Measurements from ENCODE around the gene PPP2CA. TPM values are rescaled to one million over a fixed set of nuclear protein-coding genes. Genes with fewer than 3 reads are reported as not detected.

PPP2CA gene
- total and polyA plus RNA-seq, 5 donors from 2014 or later: 221 to 276 (median 233) TPM

DNA sequence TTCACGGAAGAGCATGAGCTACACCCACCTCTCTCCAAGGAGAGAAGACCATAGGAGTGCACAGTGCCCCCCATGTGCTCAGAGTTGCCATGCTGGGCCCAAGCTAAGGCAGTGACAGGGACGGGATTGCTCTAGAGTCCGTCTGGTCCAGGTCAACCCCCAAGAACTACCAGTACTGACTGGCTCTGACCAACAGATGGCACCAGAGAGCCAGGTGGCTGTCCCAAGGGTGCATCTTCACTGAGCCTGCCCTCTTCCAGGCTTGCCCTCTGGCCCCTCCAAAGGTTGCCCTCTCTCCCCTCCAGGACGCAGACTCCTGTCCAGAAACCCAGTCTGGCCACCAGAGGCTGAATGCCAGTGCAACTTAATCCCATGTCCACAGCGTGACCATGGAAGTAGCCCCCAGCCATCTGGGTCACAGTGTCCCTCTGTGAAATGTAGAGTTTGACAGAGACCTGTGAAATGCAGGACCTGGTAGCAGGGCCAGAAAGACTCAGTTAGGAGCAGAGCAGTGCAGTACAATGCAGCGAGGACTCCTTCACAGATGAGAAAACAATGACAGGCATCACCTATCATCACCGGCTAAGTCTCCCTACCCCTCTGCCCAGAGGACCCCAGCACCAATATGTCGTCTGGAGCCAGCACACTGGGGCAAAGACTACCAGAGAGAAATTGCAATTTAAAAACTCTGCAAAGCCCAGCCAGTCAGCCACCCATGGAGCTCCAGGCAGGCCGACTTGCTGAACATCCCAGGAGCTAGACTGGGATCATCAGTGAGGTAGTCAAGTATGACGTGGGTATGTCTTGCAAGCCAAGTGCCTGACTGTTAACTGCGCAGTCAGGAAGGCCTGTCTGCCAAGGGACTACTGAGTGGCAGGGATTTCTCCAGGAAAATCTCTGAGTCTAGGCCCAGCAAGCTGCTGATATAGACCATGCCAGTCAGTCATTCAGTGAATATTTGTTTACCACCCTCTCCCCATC, 41.4 kb downstream of the PPP2CA start:
- Histone ChIP-seq H3K27ac (ENCODE audit: insufficient read depth, low read length, poor library complexity, severe bottlenecking) (no peak overlapping the region), H3K4me3 (ENCODE audit: low read depth, low read length) (no peak overlapping the region), H3K36me3 (ENCODE audit: control insufficient read depth, insufficient read depth, low read length) (no peaks in the 10 kb centered on the region), H3K27me3 (ENCODE audit: control insufficient read depth, insufficient read depth, low read length) (no peaks in the 10 kb centered on the region), H3K4me1 (ENCODE audit: control insufficient read depth, insufficient read depth, low read length, poor library complexity, severe bottlenecking) (no peaks in the 10 kb centered on the region), H3K9me3 (ENCODE audit: control insufficient read depth in 2 of 2, low read length in 2 of 2) (no peaks in the 10 kb centered on the region)
- Mint-ChIP-seq H3K4me3 (peak overlapping the region in 2 of 4 donors; percentile 9 to 10), H3K27me3 (peaks cover 8% of the 10 kb centered on the region), H3K36me3 (no peaks in the 10 kb centered on the region), H3K27ac (no peak overlapping the region), H3K9me3 (peaks cover 0 to 2% (median 0%) of the 10 kb centered on the region in 7 donors), H3K4me1 (peaks cover 0 to 5% (median 2%) of the 10 kb centered on the region in 4 donors)
- DNase-seq (peak; percentile 66 to 74 (median 74)), ATAC-seq (ENCODE audit: low read depth in 2 of 2) (peak; percentile 88 to 90)

DNA sequence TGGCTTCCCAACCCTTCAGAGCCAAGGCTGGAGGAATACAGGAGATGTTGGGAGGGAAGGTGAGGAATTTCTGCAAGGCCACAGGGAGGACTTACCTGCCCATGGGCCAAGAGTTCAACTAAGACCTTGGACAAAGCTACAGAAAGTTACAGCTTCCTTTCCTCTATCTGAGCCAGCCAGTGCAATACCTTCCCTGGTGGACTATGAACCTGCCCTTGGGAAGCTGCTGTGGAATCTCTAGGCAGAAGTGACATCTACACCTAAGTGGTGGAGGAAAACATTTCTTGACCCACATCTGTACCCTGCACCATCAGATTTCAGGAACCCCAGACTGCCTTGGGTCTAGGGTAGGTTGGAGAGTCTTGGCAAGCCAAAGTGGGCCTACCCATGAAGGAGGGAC, 42.4 kb downstream of the PPP2CA start:
- no peak for ATAC-seq (ENCODE audit: low read depth in 2 of 2)
- no peaks in the 10 kb centered on the region for H3K36me3 Mint-ChIP-seq

GRCh38 chr5:134178096-134178419, 47.8 kb downstream of the PPP2CA start:
- peaks cover 6% of the 10 kb centered on the region for H3K36me3 Mint-ChIP-seq
- Histone ChIP-seq H3K9me3 (ENCODE audit: control insufficient read depth in 2 of 2, low read length in 2 of 2) (no peaks in the 10 kb centered on the region), H3K36me3 (ENCODE audit: control insufficient read depth, insufficient read depth, low read length) (peaks cover 6% of the 10 kb centered on the region), H3K4me3 (ENCODE audit: low read depth, low read length) (no peak overlapping the region), H3K27me3 (ENCODE audit: control insufficient read depth, insufficient read depth, low read length) (no peaks in the 10 kb centered on the region), H3K27ac (ENCODE audit: insufficient read depth, low read length, poor library complexity, severe bottlenecking) (no peak overlapping the region), H3K4me1 (ENCODE audit: control insufficient read depth, insufficient read depth, low read length, poor library complexity, severe bottlenecking) (peaks cover 39% of the 10 kb centered on the region)
- H3K27me3 Mint-ChIP-seq: peaks cover 4% of the 10 kb centered on the region
- H3K4me3 Mint-ChIP-seq: peak overlapping the region; percentile 93 to 99 (median 97)
- no peaks in the 10 kb centered on the region for H3K9me3 Mint-ChIP-seq
- H3K4me1 Mint-ChIP-seq: peaks cover 11 to 30% (median 23%) of the 10 kb centered on the region in 4 donors
- peak overlapping the region in 1 of 3 donors; percentile 99 for H3K27ac Mint-ChIP-seq
- ATAC-seq (ENCODE audit: low read depth in 2 of 2) (no peak), DNase-seq (no peak)

More for the DNA sequence above, 42.4 kb downstream of the PPP2CA start:
- H3K4me1 Mint-ChIP-seq: peaks cover 0 to 5% (median 0%) of the 10 kb centered on the region in 4 donors
- Histone ChIP-seq H3K36me3 (ENCODE audit: control insufficient read depth, insufficient read depth, low read length) (no peaks in the 10 kb centered on the region), H3K27ac (ENCODE audit: insufficient read depth, low read length, poor library complexity, severe bottlenecking) (no peak overlapping the region), H3K4me3 (ENCODE audit: low read depth, low read length) (no peak overlapping the region), H3K4me1 (ENCODE audit: control insufficient read depth, insufficient read depth, low read length, poor library complexity, severe bottlenecking) (no peaks in the 10 kb centered on the region), H3K27me3 (ENCODE audit: control insufficient read depth, insufficient read depth, low read length) (no peaks in the 10 kb centered on the region), H3K9me3 (ENCODE audit: control insufficient read depth in 2 of 2, low read length in 2 of 2) (no peaks in the 10 kb centered on the region)
- peaks cover 0 to 2% (median 0%) of the 10 kb centered on the region in 7 donors for H3K9me3 Mint-ChIP-seq
- no peak for DNase-seq
- H3K4me3 Mint-ChIP-seq: no peak overlapping the region
- no peak overlapping the region for H3K27ac Mint-ChIP-seq
- H3K27me3 Mint-ChIP-seq: peaks cover 8% of the 10 kb centered on the region

- DNase-seq (no peak), ATAC-seq (ENCODE audit: low read depth in 2 of 2) (peak; percentile 8 to 22)
- peaks cover 39% of the 10 kb centered on the region for H3K4me1 ChIP-seq (ENCODE audit: control insufficient read depth, insufficient read depth, low read length, poor library complexity, severe bottlenecking)
- Mint-ChIP-seq H3K4me3 (peak overlapping the region; percentile 93 to 99 (median 97)), H3K36me3 (peaks cover 7% of the 10 kb centered on the region), H3K27ac (peak overlapping the region; percentile 97 to 100 (median 99)), H3K27me3 (peaks cover 4% of the 10 kb centered on the region), H3K4me1 (peaks cover 11 to 33% (median 24%) of the 10 kb centered on the region in 4 donors), H3K9me3 (no peaks in the 10 kb centered on the region)
- peak overlapping the region; percentile 87 for H3K4me3 ChIP-seq (ENCODE audit: low read depth, low read length)
- peaks cover 8% of the 10 kb centered on the region for H3K36me3 ChIP-seq (ENCODE audit: control insufficient read depth, insufficient read depth, low read length)
- no peaks in the 10 kb centered on the region for H3K9me3 ChIP-seq (ENCODE audit: control insufficient read depth in 2 of 2, low read length in 2 of 2)
- no peaks in the 10 kb centered on the region for H3K27me3 ChIP-seq (ENCODE audit: control insufficient read depth, insufficient read depth, low read length)
- peak overlapping the region; percentile 99 for H3K27ac ChIP-seq (ENCODE audit: insufficient read depth, low read length, poor library complexity, severe bottlenecking)
These were observed 48.3 kb downstream of the PPP2CA start for GRCh38 chr5:134177369-134178095.

GRCh38 chr5:134176511-134177368, 49.1 kb downstream of the PPP2CA start, which contains the start of gene SKP1:
Gene SKP1, minus strand, starts transcription at chr5:134176950. Its CDS starts 2,928 bp downstream, at chr5:134174022.
- Histone ChIP-seq H3K4me1 (ENCODE audit: control insufficient read depth, insufficient read depth, low read length, poor library complexity, severe bottlenecking) (peaks cover 45% of the 10 kb centered on the region), H3K27me3 (ENCODE audit: control insufficient read depth, insufficient read depth, low read length) (no peaks in the 10 kb centered on the region), H3K9me3 (ENCODE audit: control insufficient read depth in 2 of 2, low read length in 2 of 2) (no peaks in the 10 kb centered on the region), H3K4me3 (ENCODE audit: low read depth, low read length) (peak within 1 kb of the TSS; percentile 95), H3K36me3 (ENCODE audit: control insufficient read depth, insufficient read depth, low read length) (peaks cover 15% of the 10 kb centered on the region), H3K27ac (ENCODE audit: insufficient read depth, low read length, poor library complexity, severe bottlenecking) (peak within 1 kb of the TSS; percentile 99)
- H3K27me3 Mint-ChIP-seq: peaks cover 2% of the 10 kb centered on the region
- H3K9me3 Mint-ChIP-seq: no peaks in the 10 kb centered on the region
- peaks cover 13% of the 10 kb centered on the region for H3K36me3 Mint-ChIP-seq
- peaks cover 11 to 39% (median 30%) of the 10 kb centered on the region in 4 donors for H3K4me1 Mint-ChIP-seq
- H3K4me3 Mint-ChIP-seq: peak within 1 kb of the TSS; percentile 93 to 99 (median 97)
- DNase-seq (peak; percentile 71 to 92 (median 90)), ATAC-seq (ENCODE audit: low read depth in 2 of 2) (peak; percentile 88)
- H3K27ac Mint-ChIP-seq: peak within 1 kb of the TSS; percentile 97 to 100 (median 99)

DNA sequence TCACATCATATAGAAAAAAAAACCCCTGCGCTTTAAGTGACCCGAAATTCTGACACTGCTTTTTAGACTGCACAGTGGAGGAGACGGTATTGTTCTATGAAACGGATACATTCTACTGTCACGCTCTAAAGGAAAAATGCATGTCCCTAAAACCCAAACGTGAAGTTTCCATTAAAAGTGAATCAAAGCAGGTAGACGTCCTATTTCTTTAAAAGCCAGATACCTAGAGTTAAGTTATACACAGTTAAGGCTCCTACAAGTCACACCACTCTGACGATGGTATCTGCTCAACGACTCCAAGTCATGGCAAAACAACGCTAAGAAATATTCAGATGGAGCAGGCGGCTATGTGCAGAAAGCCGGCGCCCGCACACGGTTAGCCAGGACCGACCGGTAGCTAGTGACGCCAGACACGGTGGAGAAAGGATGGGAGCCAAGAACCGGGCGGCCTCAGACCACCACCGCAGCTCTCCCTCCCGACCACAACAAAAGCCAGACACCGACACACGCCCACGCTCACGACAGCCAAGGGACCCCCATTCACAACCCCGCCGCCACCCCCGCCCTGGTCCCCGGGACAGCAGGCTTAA, 49.9 kb downstream of the PPP2CA start:
- peak overlapping the region; percentile 99 for H3K27ac ChIP-seq (ENCODE audit: insufficient read depth, low read length, poor library complexity, severe bottlenecking)

More for the DNA sequence above, 49.9 kb downstream of the PPP2CA start:
- peaks cover 17 to 47% (median 35%) of the 10 kb centered on the region in 4 donors for H3K4me1 Mint-ChIP-seq
- no peaks in the 10 kb centered on the region for H3K9me3 Mint-ChIP-seq
- peak overlapping the region; percentile 93 to 99 (median 97) for H3K4me3 Mint-ChIP-seq
- H3K9me3 ChIP-seq (ENCODE audit: control insufficient read depth in 2 of 2, low read length in 2 of 2): no peaks in the 10 kb centered on the region
- no peaks in the 10 kb centered on the region for H3K27me3 Mint-ChIP-seq
- DNase-seq (peak in 2 of 3 donors; percentile 46 to 52), ATAC-seq (ENCODE audit: low read depth in 2 of 2) (peak; percentile 4)
- peaks cover 21% of the 10 kb centered on the region for H3K36me3 ChIP-seq (ENCODE audit: control insufficient read depth, insufficient read depth, low read length)
- peak overlapping the region; percentile 97 to 100 (median 99) for H3K27ac Mint-ChIP-seq
- peaks cover 45% of the 10 kb centered on the region for H3K4me1 ChIP-seq (ENCODE audit: control insufficient read depth, insufficient read depth, low read length, poor library complexity, severe bottlenecking)
- no peaks in the 10 kb centered on the region for H3K27me3 ChIP-seq (ENCODE audit: control insufficient read depth, insufficient read depth, low read length)
- H3K36me3 Mint-ChIP-seq: peaks cover 19% of the 10 kb centered on the region
- peak overlapping the region; percentile 95 for H3K4me3 ChIP-seq (ENCODE audit: low read depth, low read length)

Data from CD4-positive, CD25-positive, alpha-beta regulatory T cell (primary cell).